ENCODE results near the gene NEAT1.

The NEAT1 gene

GRCh38 chr11:65422633-65423515 is at the start of gene NEAT1:
Gene NEAT1, plus strand, starts transcription at chr11:65422798.
- DNase-seq = peak; percentile 94

- no peak for DNase-seq
Observed at GRCh38 chr11:65373839-65374580, 48.6 kb upstream of the NEAT1 start.

- DNase-seq = no peak
Observed at GRCh38 chr11:65375012-65375411, 47.6 kb upstream of the NEAT1 start.

GRCh38 chr11:65376138-65376713 is 46.4 kb upstream of the NEAT1 start:
- DNase-seq = no peak

- no peak for DNase-seq
Observed at GRCh38 chr11:65377036-65377435, 45.6 kb upstream of the NEAT1 start.

GRCh38 chr11:65377777-65378176 is 44.8 kb upstream of the NEAT1 start:
- DNase-seq = no peak

- no peak for DNase-seq
Observed at GRCh38 chr11:65378208-65378927, 44.2 kb upstream of the NEAT1 start.

GRCh38 chr11:65378928-65379638 is 43.5 kb upstream of the NEAT1 start:
- DNase-seq = no peak

- DNase-seq = no peak
Observed at GRCh38 chr11:65379698-65380459, 42.7 kb upstream of the NEAT1 start.

- no peak for DNase-seq
Observed at GRCh38 chr11:65380460-65381119, 42.0 kb upstream of the NEAT1 start.

- no peak for DNase-seq
Observed at GRCh38 chr11:65381716-65382032, 40.9 kb upstream of the NEAT1 start.

GRCh38 chr11:65382033-65382803 is 40.4 kb upstream of the NEAT1 start, which contains the start of gene SLC25A45:
Gene SLC25A45, minus strand, starts transcription at chr11:65382646. Its CDS starts 695 bp downstream, at chr11:65381951.
- DNase-seq = peak; percentile 95

GRCh38 chr11:65382804-65383368 is 39.7 kb upstream of the NEAT1 start:
- no peak for DNase-seq

- no peak for DNase-seq
Observed at GRCh38 chr11:65383778-65384177, 38.8 kb upstream of the NEAT1 start.

- peak; percentile 12 for DNase-seq
Observed at GRCh38 chr11:65384301-65384889, 38.2 kb upstream of the NEAT1 start.

GRCh38 chr11:65386307-65387140 is 36.1 kb upstream of the NEAT1 start, which contains the start of gene FRMD8:
Gene FRMD8, plus strand, starts transcription at chr11:65386637. Its CDS starts 400 bp downstream, at chr11:65387037.
- DNase-seq = peak; percentile 88

- DNase-seq = no peak
Observed at GRCh38 chr11:65388731-65389130, 33.9 kb upstream of the NEAT1 start.

GRCh38 chr11:65389294-65389980 is 33.2 kb upstream of the NEAT1 start:
- no peak for DNase-seq
